Hematopoietic multipotent progenitor cell treated with erythropoietin and hydrocortisone succinate and interleukin-3 and kit ligand, for 8 days (in vitro differentiated cells): ENCODE data around the gene THUMPD3.

ENCODE experiments used
- DNase-seq: peaks from one replicate; pipeline ENCODE4 v3.0.0-alpha.2; 2015

Gene THUMPD3

DNA sequence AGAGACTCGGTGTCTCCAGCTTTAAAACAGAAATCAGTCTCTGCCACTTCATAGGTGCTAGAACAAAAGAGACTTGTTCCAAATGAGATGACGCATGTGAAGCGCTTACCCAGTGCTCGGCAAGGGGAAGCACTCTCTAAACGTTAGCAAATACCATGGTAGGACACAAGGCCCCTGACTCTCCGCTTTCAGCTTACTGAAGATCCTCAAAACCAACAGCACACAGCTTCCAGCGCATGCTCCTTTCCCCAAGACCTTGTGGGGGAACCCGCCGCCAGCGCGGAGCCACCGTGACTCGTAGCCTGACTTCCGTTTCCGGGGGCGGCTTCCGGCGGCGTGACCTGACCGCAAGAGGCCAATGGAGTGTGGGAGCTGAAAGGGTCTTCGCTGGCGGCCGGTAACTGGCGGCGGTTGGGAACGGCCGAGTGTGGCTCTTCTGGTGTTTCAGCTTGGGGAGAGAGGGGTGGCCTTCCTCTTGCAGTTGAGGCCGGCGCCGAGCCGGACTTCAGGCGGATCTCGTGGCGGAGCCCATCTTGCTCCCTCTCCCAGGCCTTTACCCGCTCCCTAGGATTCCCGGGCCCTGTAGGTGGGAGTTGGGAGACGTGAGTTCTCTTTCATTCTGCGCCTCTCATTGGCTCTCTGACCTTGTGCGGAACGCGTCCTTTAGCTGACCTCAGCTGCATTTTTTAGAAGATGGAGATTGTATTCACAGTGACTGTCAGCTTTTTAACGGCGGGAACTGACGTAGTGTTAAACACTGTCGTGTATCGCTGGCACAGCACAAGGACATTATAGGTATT is at the start of gene THUMPD3:
THUMPD3 (plus strand) TSS at position 324 of the 800 bp plus-strand sequence. CDS start 2,015 bp downstream, outside the sequence.
- DNase-seq = peak; percentile 92

GRCh38 chr3:9314796-9315195 is 48.1 kb upstream of the THUMPD3 start:
- DNase-seq = peak; percentile 35

- DNase-seq = no peak
These were observed 45.9 kb upstream of the THUMPD3 start for GRCh38 chr3:9316881-9317361.

DNA sequence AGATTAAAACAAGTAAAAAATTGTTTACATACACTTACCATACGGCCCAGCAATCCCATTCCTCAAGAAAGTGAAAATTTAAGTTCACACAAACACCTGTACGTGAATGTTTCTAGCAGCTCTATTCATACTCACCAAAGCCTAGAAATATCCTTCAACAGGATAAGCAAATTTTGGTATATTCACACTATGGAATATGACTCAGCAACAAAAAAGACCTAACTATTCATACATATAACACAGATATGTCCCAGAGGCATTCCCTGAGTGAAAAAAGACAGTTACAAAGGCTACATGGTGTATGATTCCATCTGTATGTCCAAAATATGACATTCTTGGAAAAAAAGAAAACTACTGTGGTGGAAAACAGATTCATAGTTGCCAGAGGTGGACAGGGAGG is 40.1 kb upstream of the THUMPD3 start:
- DNase-seq = no peak

GRCh38 chr3:9324944-9325343 is 37.9 kb upstream of the THUMPD3 start:
- DNase-seq = no peak

- DNase-seq = no peak
These were observed 35.3 kb upstream of the THUMPD3 start for GRCh38 chr3:9327578-9327977.

- DNase-seq = no peak
These were observed 32.6 kb upstream of the THUMPD3 start for GRCh38 chr3:9330166-9330703.

- no peak for DNase-seq
These were observed 31.7 kb upstream of the THUMPD3 start for GRCh38 chr3:9331171-9331570.

DNA sequence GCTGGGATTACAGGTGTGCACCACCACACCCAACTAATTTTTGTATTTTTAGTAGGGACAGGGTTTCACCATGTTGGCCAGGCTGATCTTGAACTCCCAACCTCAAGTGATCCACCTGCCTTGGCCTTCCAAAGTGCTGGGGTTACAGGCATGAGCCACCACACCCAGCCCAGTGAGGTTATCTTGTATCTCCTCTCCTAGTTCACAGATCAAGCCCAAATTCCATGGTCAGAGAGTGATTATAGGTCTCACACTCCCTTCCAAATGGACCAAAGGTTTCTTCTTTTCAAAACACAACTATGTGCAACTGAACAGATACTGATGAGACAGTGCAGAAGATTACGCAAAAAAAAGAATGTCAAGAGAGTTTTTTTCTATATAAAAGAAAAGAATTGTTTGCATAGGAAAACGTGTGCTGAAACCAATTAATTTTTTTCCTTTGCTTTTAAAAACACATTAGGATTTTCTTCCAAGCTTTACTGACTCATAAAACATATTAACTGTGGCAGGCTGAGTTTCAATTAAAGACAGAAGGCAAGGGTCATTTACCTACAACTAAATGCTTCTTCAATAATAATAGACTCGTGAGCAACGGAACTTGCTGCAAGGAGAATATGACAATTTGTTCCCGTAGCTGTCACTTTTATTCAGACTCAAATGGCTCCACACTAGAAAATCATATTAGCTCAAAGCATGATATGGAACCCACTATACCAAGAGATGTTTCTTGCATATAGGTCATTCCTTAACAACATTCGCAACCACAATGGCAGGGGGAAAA is 30.4 kb upstream of the THUMPD3 start:
- DNase-seq = no peak

GRCh38 chr3:9339761-9340471 is 22.9 kb upstream of the THUMPD3 start:
- DNase-seq = no peak

GRCh38 chr3:9340472-9340902 is 22.4 kb upstream of the THUMPD3 start:
- DNase-seq = no peak

- DNase-seq = no peak
These were observed 20.2 kb upstream of the THUMPD3 start for GRCh38 chr3:9342696-9343095.

GRCh38 chr3:9343115-9343514 is 19.7 kb upstream of the THUMPD3 start:
- no peak for DNase-seq

DNA sequence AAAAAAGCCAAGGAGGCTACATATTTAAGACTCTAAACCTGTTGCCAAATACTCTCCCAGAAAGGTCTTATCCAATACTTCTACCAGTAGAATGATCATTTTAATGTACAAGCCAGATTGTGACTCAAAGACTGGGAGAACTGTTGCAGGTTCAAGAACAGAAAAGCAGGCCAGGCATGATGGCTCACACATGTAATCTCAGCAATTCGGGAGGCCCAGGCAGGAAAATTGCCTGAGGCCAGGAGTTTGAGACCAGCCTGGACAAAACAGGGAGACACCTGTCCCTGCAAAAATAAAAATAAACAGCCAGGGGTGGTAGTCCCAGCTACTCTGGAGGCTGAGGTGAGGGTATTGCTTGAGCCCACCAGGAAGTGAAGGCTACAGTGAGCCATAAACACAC is 17.8 kb upstream of the THUMPD3 start:
- DNase-seq = no peak

DNA sequence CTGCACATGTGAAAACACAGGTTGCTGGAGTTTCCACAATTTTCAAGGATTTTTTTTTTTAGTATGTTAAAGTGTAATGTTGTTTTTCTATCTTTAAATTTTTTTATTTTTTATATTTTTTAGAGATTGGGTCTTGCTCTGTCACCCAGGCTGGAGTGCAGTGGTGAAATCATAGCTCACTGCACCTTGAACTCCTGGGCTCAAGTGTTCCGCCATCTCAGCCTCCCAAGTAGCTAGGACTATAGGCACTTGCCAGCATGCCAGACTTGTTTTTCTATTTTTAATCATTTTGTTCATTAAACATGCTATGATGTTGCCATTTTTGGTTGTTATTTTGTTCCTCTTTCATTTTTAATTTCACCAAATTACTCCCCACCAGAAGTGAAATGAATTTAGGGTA is 16.7 kb upstream of the THUMPD3 start:
- no peak for DNase-seq

DNA sequence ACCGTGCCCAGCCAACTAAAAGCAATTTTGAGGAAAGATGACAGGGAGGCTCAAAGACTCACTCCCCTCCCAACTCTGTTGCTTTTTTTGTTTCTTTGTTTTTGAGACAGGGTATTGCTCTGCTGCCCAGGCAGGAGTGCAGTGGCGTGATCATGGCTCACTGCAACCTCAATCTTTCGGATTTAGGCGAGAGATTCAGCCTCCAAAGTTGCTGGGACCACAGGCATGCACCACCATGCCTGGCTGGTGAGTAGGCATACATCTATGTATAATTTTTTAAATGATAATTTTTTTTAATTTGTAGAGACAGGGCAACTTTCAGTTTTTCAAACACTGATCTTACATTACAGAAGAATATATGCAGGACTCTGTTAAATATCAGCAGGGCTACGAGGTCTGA is 15.8 kb upstream of the THUMPD3 start:
- DNase-seq = no peak

- no peak for DNase-seq
These were observed 15.0 kb upstream of the THUMPD3 start for GRCh38 chr3:9347887-9348286.

GRCh38 chr3:9349321-9350117 is 13.3 kb upstream of the THUMPD3 start:
- no peak for DNase-seq

DNA sequence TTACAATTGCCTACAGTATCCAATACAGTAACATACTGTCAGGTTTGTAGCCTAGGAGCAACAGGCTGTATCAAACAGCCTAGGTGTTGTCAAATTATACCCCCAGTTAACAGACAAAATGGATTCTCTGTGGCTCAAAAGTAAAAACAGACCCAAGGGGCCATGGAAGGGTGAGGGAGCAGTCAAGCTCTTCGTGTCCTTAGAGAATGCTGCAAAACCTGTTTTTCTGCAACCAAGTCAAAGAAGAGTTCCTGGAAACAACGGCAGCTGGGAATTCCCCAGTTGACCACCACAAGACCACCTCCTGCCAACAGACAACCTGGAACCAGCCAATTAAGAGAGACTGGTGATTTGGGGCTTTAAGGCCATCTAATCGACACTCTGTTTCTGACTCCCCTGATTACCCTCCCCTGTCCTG is 11.1 kb upstream of the THUMPD3 start:
- DNase-seq = no peak

DNA sequence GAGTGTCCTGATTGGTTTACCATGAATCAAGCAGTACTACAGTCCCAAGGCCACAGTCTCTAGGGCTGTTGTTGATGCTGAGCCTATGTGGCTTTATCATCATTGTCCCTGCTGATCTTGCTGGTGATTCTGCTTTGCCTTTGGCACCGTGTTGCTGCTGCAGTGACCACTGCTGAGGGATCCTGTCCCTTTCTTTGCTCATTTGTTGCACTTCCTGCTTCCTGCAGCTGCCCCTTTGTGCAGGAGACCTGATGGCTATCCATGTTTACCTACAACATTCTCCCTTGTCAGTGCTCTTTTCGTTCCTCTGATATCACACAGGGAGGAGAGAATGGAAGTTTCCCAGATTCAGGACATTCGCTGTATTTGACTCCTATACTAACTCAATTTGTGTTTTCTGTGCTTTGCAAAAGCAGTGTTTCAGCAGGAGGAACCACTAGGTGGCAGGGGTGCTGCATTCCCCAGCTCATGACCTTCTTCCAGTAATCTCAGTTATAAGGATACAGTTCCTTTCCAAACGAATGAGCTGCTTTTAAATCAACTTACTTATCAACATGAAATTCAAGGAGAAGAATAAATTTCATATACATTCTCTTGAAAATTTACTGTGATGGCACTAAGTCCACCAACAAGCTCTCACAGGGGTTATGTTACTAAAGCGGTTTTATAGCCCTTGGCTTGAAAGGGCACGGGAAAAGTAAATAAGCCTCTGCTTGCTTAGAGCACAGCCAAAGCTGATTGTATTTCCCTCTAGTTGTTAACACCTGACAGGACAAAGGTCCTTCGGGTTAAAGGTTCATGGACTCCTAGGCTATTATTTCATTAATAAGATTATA is 9.7 kb upstream of the THUMPD3 start:
- DNase-seq = peak; percentile 69

GRCh38 chr3:9361691-9362388 is 1.0 kb upstream of the THUMPD3 start:
- peak; percentile 45 for DNase-seq
